ENCODE data around the gene MYH11.
A peak's percentile ranks its signal among the peaks of the same experiment; 100 is the strongest.

MYH11 gene

DNA sequence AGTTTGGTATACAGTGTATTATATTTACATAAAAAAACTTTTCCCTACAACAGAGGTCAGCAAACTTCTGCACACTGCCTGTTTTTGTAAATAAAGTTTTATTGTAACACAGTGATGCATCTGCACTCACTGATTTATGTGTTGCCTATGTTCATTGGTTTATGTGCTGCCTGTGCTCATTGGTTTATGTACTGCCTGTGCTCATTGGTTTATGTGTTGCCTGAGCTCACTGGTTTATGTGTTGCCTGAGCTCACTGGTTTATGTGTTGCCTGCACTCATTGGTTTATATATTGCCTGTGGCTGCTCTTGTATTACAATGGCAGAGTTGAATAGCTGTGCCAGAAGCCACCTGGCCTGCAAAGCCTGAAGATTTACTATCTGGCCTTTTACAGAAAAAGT is 81.6 kb downstream of the MYH11 start:
- peak; percentile 33 for DNase-seq

DNA sequence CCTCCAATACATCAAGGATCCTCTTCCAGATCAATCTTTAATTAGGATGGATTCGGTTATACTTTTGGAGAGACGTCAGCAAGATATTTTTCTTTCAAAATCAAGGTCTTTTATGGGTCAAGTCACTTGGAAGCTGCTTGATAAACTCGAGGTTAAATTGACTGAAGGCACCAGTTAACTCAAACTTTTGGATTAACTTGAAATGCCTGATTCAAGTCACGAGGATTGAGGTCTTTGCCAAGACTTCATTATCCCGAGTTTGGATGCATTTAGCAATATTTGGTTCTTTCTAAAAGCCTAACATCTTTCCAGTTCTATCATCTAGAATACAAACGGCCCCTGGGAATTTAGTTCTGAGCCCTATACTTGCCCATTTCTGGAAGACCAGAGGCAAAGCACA is 82.9 kb downstream of the MYH11 start:
- DNase-seq, result no peak

DNA sequence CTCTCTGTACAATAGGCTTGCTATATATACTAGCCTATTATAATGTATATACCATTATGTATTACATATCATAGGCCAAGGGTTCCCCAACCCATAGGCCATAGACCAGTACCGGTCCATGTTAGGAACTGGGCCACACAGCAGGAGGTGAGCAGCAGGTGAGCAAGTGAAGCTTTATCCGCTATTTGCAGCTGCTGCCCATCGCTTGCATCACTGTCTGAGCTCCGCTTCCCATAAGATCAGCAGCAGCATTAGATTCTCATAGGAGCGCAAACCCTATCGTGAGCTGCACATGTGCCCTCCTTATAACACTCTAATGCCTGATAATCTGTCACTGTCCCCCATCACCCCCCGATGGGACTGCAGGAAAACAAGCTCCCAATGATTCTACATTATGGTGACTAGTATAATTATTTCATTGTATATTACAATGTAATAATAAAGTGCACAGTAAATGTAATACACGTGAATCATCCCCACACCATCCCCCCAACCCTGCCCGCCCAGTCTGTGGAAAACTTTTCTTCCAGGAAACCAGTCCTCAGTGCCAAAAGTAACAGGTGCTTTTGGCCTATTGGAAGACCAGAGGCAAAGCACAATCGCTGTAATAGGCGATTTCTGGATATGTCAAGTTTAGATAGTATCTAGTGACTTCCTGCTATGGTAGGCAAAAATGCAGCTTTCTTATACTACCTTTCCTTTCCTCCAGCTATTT is 84.1 kb downstream of the MYH11 start:
- no peak for DNase-seq

DNA sequence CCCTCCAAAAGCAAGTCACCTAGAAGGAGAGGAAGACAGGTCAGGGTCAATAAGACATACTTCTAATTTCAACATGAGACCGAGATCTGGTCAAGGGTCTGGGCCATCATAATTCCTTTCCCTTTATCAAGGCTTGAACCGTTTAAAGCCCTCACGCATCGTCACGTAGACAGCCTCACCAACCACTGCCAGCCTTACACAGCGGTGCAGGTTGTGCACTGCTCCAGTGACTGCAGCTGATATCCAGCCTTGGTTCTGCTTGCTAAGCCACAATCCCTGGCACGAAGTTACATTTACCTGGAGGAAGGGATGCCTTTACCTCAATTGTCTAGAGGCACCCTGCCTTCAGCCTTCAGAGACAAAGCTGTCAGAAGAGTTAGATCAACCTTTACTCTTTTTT is 85.1 kb downstream of the MYH11 start:
- no peak for DNase-seq

DNA sequence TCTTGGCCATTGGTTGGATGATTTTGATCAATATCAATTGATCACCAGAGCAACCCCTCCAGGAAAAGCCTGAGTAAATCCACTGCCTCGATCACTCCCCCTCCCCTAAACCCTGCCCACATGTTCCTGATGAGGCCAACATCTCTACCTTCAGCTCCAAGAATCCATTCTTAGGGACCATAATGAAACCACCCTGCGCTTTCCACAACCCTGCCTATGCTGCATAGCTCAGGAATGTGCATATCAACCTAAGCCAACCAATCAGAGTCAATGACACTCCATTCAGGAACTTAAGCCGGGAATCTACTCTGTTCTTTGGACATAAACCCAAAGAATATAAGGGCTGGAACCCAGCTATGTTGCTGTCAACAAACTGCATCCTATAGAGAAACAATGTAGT is 86.3 kb downstream of the MYH11 start:
- DNase-seq, result no peak

DNA sequence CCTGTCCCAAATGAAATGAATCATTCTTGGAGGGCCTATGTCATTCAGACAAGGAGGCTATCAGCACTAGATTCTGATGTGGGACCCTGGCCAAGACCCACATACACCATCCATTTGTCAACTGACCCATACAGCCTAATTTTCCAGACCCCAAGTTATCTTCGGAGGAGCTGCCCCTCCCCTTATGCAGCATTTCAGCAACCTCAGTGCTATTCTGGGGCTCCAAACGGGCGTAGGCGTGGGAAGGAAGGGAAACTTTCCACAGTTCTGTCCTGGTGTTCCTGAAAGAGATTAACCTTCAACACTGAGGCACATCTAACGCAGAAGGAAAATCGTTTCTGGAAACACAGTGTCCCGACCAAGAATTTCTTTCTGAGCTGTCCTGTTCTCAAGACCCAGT is 86.7 kb downstream of the MYH11 start:
- DNase-seq, result no peak

DNA sequence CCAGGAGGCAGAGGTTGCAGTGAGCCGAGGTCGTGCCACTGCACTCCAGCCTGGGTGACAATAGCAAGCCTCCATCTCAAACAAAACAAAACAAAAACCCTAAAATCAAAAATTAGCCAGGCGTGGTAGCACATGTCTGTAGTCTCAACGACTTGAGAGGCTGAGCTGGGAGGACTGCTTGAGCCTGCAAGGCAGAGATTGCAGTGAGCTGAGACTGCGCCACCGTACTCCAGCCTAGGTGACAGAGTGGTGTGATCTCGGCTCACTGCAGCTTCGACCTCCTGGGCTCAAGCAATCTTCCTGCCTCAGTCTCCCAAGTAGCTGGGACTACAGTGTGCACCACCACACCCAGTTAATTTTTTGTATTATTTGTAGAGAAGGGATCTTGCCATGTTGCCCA is 87.6 kb downstream of the MYH11 start:
- no peak for DNase-seq

DNA sequence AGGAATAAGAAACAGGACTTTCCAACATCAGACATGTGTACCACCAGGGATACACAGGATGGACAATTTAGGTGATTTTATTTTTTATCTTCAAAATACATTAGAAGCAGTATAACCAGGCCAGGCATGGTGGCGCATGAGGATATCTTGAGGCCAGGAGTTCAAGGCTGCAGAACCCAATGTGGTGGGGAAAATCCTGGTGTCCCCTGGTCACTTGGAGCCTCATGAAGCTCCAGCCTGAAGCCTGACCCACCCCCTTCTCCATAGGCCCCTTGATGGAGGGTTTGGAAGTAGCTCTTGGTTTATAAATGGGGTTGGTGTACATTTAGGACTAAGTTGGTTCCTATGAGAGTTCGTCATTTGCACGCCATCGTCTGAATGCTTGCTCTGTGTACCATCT is 88.6 kb downstream of the MYH11 start:
- DNase-seq, result no peak

DNA sequence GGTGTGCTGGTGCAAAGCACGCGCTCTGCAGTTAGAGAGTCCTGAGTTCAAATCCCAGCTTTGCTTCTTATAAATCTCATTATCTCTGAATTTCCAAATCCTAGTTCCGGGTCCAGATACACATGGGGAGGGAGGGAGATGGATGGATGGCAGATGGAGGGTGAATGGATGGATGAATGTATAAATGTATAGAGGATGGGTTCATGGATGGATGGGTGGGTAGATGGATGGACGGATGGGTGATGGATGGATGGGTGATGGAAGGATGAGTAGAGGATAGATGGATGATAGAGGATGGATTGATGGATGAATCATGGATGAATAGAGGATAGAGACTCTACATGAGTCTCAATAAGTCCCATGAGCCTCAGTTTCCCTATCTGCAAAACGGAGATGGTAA is 89.9 kb downstream of the MYH11 start:
- no peak for DNase-seq

DNA sequence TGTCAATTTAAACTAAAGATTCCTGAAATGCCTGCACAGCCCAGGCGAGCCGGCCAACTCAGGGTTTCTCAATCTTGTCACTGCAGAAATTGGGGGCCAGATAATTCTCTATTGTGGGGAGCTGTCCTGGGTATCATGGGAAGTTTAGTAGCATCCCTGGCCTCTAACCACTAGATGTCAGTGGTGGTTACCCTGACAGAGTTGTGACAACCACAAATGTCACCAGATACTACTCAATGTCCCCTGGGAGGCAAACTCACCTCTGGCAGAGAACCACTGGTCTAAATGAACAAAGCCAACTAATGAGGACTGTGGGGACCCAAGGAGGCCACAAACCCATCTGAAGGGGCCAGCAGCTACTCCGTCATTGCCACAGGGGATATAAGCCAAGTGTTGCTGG is 90.9 kb downstream of the MYH11 start:
- DNase-seq, result no peak

DNA sequence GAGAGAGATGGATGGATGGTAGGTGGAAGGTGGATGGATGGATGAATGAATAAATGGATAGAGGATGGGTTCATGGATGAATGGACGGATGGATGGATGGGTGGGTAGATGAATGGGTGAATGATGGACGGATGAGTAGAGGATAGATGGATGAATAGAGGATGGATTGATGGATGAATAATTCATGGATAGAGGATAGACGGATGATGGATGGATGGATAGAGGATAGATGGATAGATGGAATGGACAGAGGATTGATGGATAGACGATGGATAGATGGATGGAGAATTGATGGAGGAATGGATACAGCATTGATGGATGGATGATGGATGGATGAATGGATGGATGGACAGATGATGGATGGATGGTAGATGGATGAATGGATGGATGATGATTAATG is 91.7 kb downstream of the MYH11 start:
- no peak for DNase-seq

DNA sequence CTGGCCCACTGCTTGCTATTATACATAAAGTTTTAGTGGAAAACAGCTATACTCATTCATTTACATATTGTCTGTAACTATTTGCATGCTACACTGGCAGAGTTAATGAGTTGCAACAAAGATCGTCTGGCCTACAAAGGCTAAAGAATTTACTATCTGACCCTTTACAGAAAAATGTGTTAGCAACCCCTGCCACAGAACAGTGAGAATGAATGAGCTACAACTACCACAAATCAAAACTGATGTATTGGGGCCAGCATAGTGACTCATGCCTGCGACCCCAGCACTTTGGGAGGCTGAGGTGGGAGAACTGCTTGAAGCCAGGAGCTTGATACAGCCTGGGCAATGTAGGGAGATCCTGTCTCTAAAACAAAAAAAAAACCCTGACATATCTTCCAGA is 92.7 kb downstream of the MYH11 start:
- no peak for DNase-seq

DNA sequence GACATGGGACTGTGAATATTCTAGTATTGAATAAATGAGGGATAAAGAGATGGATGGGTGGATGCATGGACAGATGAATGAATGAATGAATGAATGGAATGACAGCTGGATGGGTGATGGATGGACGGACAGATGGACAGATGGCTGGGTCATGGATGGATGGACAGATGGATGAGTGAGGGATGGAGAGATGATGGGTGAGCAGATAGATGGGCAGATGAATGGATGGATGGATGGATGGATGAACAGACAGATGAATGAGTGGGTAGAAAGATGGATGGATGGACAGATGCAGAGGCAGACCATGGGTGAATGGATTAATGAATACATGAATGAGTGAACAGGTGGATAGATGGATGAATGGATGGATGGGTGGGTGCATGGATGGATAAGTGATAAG is 96.7 kb downstream of the MYH11 start:
- DNase-seq, result no peak

DNA sequence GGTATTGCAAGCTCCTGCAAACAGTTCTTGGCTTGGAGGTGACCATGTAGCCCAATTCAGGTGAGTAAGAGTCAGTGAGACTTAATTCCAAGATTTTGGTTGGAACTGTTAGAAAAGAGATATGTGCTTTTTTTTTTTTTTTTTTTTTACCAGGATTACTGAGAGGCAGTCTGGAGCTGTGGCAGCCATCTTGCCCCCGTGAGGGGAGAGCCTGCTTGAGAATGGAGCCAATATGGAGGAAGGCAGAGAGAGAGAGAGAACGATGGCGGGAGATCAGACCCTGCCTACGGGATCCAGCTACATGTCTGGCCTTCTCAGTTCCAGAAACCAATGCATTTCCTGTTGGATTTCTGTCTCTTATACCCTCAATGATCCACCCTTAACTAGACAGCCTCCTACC is 97.8 kb downstream of the MYH11 start:
- DNase-seq, result no peak

DNA sequence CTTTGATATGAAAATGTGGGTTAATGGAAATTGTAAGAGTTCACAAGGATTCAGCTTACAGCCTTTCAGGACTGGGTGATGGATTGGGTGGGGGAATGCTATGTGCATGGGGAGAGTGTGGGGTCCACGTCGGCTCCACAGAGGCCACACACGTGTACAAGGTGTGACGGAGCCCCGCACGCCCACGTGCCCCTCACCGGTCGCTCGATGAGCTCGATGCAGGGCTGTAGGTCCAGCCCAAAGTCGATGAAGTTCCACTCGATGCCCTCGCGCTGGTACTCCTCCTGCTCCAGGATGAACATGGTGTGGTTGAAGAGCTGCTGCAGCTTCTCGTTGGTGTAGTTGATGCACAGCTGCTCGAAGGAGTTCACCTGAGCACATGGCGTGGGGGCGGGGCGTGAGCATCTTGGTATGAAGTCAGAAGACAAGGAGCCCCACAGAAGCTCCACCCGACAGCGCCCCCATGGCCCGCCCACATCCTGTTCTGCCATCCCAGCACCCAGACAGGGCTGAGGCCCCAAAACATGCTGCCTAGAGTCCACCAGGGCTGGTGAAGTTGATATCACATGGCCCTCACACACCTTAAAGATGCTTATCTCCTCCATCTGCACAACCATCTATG is 99.1 kb downstream of the MYH11 start:
- DNase-seq, result no peak

DNA sequence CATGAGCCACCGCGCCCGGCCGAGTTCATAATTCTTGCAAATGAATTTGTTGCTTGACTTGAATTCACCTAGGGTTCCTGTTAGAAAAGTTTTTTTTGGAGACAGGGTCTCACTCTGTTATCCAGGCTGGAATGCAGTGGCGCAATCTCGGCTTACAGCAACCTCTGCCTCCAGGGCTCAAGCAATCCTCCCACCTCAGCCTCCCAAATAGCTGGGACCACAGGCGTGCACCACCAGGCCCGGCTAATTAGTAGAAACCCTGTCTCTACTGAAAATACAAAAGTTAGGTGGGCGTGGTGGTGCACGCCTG is 99.8 kb downstream of the MYH11 start:
- DNase-seq, result no peak

DNA sequence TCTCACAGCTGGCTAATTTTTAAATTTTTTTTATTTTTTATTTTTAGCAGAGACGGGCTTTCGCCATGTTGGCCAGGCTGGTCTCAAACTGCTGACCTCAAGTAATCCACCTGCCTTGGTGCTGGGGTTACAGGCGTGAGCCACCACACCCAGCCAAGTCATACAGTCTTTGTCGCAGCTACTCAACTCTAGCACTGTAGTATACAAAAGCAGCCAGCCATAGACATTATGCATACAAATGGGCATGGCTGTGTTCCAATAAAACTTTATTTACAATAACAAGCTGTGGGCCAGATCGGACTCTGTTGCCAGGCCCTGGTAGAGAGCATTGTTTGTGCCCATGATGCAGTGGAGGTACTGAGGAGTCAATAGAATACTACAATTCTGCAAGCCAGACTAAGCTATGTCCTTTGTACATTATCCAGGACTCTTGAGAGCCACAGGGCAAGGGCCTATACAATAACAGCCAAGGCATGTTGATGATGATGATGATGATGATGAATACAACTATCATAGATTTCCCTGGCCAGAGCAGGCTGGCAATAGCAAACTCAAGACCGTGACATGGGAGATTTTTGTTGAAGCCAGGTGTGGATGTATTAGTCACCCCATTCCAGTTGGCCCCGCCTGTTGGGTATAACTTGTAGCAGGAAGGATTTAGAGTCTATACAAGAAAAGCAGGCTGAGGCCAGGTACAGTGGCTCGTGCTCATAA is 101.8 kb downstream of the MYH11 start:
- DNase-seq, result no peak

DNA sequence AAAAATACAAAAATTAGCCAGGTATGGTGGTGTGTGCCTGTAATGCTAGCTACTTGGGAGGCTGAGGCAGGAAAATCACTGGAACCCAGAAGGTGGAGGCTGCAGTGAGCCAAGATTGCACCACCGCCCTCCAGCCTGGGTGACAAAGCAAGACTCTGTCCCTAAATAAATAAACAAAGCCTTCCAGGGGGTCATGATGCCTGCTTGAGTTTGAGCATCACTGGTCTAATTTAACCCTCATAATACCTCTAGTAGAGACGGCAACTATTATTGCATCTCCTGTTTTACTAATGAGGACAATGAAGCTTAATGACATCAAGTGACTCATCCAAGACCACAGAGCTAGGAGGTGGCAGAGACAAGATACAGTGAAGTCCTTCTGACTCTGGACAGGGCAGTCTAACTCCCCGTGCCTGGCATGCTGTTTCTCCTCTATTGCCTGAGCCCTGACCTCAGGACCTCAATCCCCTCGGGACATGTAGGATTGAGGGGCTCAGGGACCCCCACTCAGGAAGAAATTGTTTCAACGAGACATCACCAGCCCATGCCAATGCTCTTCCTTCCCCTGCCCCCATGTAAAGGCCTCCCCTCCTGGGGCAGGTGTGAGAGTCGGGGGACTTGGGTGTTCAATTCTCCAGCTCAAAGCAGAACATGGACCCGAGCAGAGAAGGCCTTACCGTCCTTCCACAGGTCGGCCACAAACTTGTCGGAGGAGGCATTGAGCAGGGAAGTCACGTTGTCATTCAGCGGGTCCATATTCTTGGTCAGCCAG is 103.9 kb downstream of the MYH11 start:
- no peak for DNase-seq

DNA sequence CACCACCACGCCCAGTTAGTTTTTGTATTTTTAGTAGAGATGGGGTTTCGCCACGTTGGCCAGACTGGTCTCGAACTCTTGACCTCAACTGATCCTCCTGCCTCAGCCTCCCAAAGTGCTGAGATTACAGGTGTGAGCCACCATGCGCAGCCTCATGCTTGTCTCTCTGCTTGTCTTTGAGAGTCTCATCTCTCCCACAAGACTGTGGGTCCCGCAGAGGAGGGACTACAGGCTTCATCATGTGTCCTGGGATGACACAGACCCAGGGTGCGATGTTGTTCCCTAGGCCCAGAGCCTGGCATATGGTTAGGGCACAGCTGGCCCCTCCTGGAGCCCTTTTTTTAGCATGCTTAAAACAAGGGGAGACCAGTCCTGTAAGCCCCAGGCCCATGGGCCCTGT is 104.9 kb downstream of the MYH11 start:
- DNase-seq, result no peak

DNA sequence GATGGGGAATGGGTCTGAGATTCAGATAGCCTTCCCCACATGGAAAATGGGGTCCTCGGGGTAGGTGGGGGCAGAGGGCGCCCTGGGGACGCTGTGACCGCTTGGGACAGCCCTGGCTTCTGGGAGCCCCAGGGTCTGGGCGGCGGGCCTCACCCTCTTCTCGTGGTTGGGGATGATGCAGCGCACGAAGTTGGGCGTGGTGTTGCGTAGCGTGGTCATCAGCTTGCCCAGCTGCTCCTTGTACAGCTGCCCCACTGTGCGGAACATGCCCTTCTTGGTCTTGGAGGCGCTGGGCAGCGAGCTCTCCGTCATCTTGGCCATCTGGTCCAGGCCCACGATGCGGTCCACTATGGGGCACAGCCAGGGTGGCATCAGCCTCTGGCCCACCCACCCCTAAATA is 106.8 kb downstream of the MYH11 start:
- no peak for DNase-seq

DNA sequence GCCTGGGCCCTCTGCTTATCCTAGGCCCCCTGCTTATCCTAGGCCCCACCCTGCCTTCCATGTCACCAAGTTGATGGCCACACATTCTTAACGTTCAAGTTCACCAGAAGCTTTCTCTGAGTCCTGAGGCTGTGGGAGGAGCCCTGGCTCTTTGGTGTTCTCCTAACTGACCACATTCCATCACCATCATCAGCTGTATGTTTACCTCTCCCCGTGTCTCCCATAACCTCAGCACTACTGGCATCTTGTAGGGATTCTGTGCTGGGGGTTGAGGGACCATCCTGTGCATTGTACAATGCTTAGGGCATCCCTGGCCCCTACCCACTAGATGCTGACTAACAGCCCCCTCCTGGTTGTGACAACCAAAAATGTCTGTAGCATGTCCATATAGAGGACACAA is 107.5 kb downstream of the MYH11 start:
- no peak for DNase-seq

DNA sequence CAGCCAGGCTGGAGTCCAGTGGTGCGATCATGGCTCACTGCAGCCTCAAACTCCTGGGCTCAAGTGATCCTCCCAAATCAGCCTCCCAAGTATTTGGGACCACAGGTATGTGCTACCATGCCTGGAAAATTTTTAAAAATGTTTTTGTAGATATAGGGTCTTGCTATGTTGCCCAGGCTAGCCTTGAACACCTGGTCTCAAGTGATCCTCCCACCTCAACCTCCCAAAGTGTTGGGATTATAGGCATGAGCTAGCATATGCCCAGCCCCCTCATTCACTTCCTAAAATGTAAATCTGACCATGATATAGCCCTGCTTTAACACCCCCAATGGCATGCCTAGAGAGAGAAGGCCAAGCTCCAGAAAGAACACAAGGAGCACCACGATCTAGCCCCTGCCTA is 108.2 kb downstream of the MYH11 start:
- no peak for DNase-seq

DNA sequence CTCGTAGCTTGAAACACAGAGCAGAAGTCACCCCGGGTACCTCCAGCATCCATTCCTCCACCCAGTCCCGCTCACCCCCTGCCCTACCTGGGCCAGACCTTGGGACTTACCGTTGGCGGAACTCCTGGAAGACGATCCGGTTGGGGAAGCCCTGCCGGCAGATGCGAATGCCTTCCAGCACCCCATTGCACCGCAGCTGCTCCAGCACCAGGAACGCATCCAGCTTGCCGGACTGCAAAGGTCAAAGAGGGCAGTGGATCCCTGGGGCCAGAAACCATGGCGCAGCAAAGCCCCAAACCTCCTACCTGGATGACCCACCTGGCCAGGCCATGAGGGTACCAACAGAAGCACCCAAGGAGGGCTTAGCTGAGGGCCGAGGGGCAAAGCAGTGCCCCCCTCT is 108.9 kb downstream of the MYH11 start:
- DNase-seq, result no peak

DNA sequence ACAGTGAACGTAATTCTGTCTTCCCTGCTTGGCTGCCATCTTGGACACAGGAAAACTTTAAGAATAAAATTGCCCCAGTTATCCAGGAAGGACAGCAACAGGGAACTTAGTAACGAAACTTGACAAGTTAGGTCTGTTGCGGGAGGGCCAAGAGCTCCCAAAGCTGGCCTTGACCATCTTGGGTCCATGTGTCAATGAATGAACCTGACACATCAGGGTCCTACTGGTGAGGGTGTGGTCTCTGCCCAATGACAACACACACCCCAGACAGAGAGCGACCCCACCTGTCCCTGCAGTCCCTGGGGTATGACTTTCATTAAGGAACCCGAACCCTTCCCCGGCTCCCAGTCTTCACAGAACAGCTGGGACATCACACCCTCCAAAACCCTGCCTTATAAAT is 110.5 kb downstream of the MYH11 start:
- no peak for DNase-seq
